IMR-90 (cell line): ENCODE results near the gene MEIKIN. TPM values are rescaled to one million over a fixed set of nuclear protein-coding genes. Genes with fewer than 3 reads are reported as not detected.

Experiments used
- ATAC-seq: fragments of 200-7000 bp; cut with Tn5 transposase; 2 replicates; pipeline ENCODE4 v1.9.1; 2020; ENCODE audit warnings: low read depth, mild to moderate bottlenecking, moderate library complexity
- BruUV-seq: library from RNA; stranded (reverse); fragments of 400-500 nt; replicated peaks from 2 replicates; lab custom pipeline; 2021; lab: Mats Ljungman, UMichigan
- CTCF ChIA-PET: fragments of 300-600 bp; formaldehyde crosslinking; extraction: SDS; loops from one replicate; lab custom pipeline; 2021; ENCODE audit warnings: antibody characterized with exemption; lab: Yijun Ruan, JAX
- POLR2A ChIA-PET: fragments of 300-600 bp; sonication (Branson Sonifier 250); formaldehyde crosslinking; loops from one replicate; lab custom pipeline; 2022; ENCODE audit warnings: antibody characterized with exemption; ENCODE audit not compliant: unreplicated experiment; lab: Charles Lee
- DNase-seq: peaks from one replicate; pipeline ENCODE4 v3.0.0; 2013
- H2AFZ ChIP-seq: replicated peaks from 2 replicates; pipeline ENCODE3; 2013; ENCODE audit warnings: low read length, mild to moderate bottlenecking; ENCODE audit not compliant: poor library complexity
- H2AK5ac ChIP-seq: 2 replicates; pipeline ENCODE4 v1.6.1; 2013; ENCODE audit warnings: low read depth, low read length, inconsistent platforms
- H2AK9ac ChIP-seq: replicated peaks from 2 replicates; pipeline ENCODE3; 2013; ENCODE audit warnings: mild to moderate bottlenecking, low read depth, low read length, moderate library complexity; ENCODE audit not compliant: poor library complexity
- H2BK120ac ChIP-seq: 2 replicates; pipeline ENCODE4 v1.6.1; 2013; ENCODE audit warnings: low read depth, low read length, inconsistent platforms
- H2BK15ac ChIP-seq: 3 replicates; pipeline ENCODE4 v1.6.1; 2013; ENCODE audit warnings: low read depth, low read length, inconsistent platforms
- H2BK20ac ChIP-seq: 2 replicates; pipeline ENCODE4 v1.6.1; 2013; ENCODE audit warnings: low read depth, mild to moderate bottlenecking, inconsistent platforms, low read length, moderate library complexity
- H2BK5ac ChIP-seq: 2 replicates; pipeline ENCODE4 v1.6.1; 2013; ENCODE audit warnings: mild to moderate bottlenecking, low read depth, low read length, inconsistent platforms; ENCODE audit not compliant: poor library complexity, severe bottlenecking
- H3K14ac ChIP-seq: replicated peaks from 2 replicates; pipeline ENCODE4 v1.6.1; 2013; ENCODE audit warnings: low read depth, low read length, inconsistent platforms
- H3K18ac ChIP-seq: 2 replicates; pipeline ENCODE4 v1.6.1; 2013; ENCODE audit warnings: low read depth, low read length, control low read depth
- H3K23ac ChIP-seq: 2 replicates; pipeline ENCODE4 v1.6.1; 2013; ENCODE audit warnings: low read depth, low read length, inconsistent platforms
- H3K27ac ChIP-seq: 2 replicates; pipeline ENCODE4 v1.5.1; 2013; ENCODE audit warnings: mild to moderate bottlenecking, control low read depth, low read length; ENCODE audit not compliant: insufficient read depth
- H3K27me3 ChIP-seq: 2 replicates; pipeline ENCODE4 v1.6.1; 2013; ENCODE audit warnings: low read length; ENCODE audit not compliant: control insufficient read depth, insufficient read depth
- H3K36me3 ChIP-seq: 2 replicates; pipeline ENCODE4 v1.6.1; 2013; ENCODE audit warnings: low read length, mixed read lengths; ENCODE audit not compliant: control insufficient read depth, insufficient read depth
- H3K4ac ChIP-seq: 2 replicates; pipeline ENCODE4 v1.6.1; 2013; ENCODE audit warnings: low read depth, low read length, inconsistent platforms
- H3K4me1 ChIP-seq: 2 replicates; pipeline ENCODE4 v1.6.1; 2013; ENCODE audit warnings: low read length, mixed read lengths; ENCODE audit not compliant: control insufficient read depth, insufficient read depth
- H3K4me2 ChIP-seq: 2 replicates; pipeline ENCODE4 v1.6.1; 2013; ENCODE audit warnings: low read depth, mild to moderate bottlenecking, control low read depth, low read length, moderate library complexity
- H3K4me3 ChIP-seq: 2 replicates; pipeline ENCODE4 v1.5.1; 2013; ENCODE audit warnings: low read depth, mild to moderate bottlenecking, control low read depth, low read length, moderate library complexity; ENCODE audit not compliant: insufficient read depth
- H3K56ac ChIP-seq: 2 replicates; pipeline ENCODE4 v1.6.1; 2013; ENCODE audit warnings: low read length, inconsistent platforms; ENCODE audit not compliant: insufficient read depth; ENCODE audit errors: extremely low read depth
- H3K79me1 ChIP-seq, 2 experiments: 2 replicates each; pipeline ENCODE4 v1.6.1; 2013; ENCODE audit warnings: low read length in 2 of 2, inconsistent platforms in 1 of 2, low read depth in 1 of 2
- H3K9ac ChIP-seq: 2 replicates; pipeline ENCODE4 v1.6.1; 2013; ENCODE audit warnings: low read depth, low read length, control low read depth
- H3K9me1 ChIP-seq: 2 replicates; pipeline ENCODE4 v1.6.1; 2013; ENCODE audit warnings: low read length, inconsistent platforms; ENCODE audit not compliant: insufficient read depth
- H3K9me3 ChIP-seq: 2 replicates; pipeline ENCODE4 v1.6.1; 2013; ENCODE audit warnings: low read length; ENCODE audit not compliant: control insufficient read depth, insufficient read depth
- H4K20me1 ChIP-seq: 2 replicates; pipeline ENCODE4 v1.6.1; 2013; ENCODE audit warnings: low read length, inconsistent platforms; ENCODE audit not compliant: insufficient read depth
- H4K5ac ChIP-seq: 2 replicates; pipeline ENCODE4 v1.6.1; 2013; ENCODE audit warnings: mild to moderate bottlenecking, low read depth, low read length, control low read depth
- H4K8ac ChIP-seq, 2 experiments: 2 replicates each; pipeline ENCODE4 v1.6.1; 2013; ENCODE audit warnings: low read depth in 2 of 2, low read length in 2 of 2, control low read depth in 1 of 2, inconsistent platforms in 1 of 2
- H4K91ac ChIP-seq: 2 replicates; pipeline ENCODE4 v1.6.1; 2013; ENCODE audit warnings: low read depth, low read length, inconsistent platforms; ENCODE audit not compliant: insufficient read depth
- CEBPB ChIP-seq: IDR thresholded peaks from 2 replicates; pipeline ENCODE4 v1.6.1; 2012; ENCODE audit warnings: low read depth, low read length, improper control_type of control experiment
- MAFK ChIP-seq: IDR thresholded peaks from 2 replicates; pipeline ENCODE4 v1.6.1; 2012; ENCODE audit warnings: low read depth, low read length, improper control_type of control experiment
- MAZ ChIP-seq: IDR thresholded peaks from 2 replicates; pipeline ENCODE4 v1.6.1; 2012; ENCODE audit warnings: low read depth, mild to moderate bottlenecking, low read length, improper control_type of control experiment, moderate library complexity, borderline replicate concordance
- NFE2L2 ChIP-seq: fragments of 150-350 bp; IDR thresholded peaks from 2 replicates; pipeline ENCODE4 v1.6.1; 2016; ENCODE audit warnings: low read depth, mild to moderate bottlenecking, low read length
- POLR2A ChIP-seq: IDR thresholded peaks from 2 replicates; pipeline ENCODE4 v1.6.1; 2012; ENCODE audit warnings: mild to moderate bottlenecking, low read depth, low read length
- RCOR1 ChIP-seq: IDR thresholded peaks from 2 replicates; pipeline ENCODE4 v1.6.1; 2012; ENCODE audit warnings: mild to moderate bottlenecking, low read length, improper control_type of control experiment; ENCODE audit not compliant: insufficient replicate concordance
- WGBS, 2 experiments: methylation state at CpG; one replicate each; pipeline versions ENCODE4 v1.1.5 to v1.1.7; 2013; ENCODE audit warnings: missing lambda C conversion rate in 2 of 2; ENCODE audit not compliant: insufficient read length in 1 of 2; ENCODE audit errors: extremely low coverage in 2 of 2; 5-methylcytosine and 5-hydroxymethylcytosine counted together
- dilution Hi-C: fragments of 300-500 bp; cut with HindIII; formaldehyde crosslinking; loops from one replicate; pipeline ENCODE4 v1.14.3; 2018; ENCODE audit warnings: low sequenced_read_pairs; ENCODE audit not compliant: unreplicated experiment
- in situ Hi-C: fragments of 300-500 bp; cut with MboI; formaldehyde crosslinking; loops from 3 replicates; pipeline ENCODE4 v1.14.3; 2019; ENCODE audit warnings: low sequenced_read_pairs, inconsistent platforms, mixed read lengths
- intact Hi-C: fragments of 100-400 bp; cut with micrococcal nuclease; formaldehyde crosslinking; loops from 2 replicates; pipeline ENCODE4 v1.10.0; 2022
- polyA plus RNA-seq, 3 experiments: library from polyadenylated mRNA; depleted of rRNA; stranded (reverse); fragments of >200 nt; gene quantifications; 2 replicates each; pipeline ENCODE4 v1.2.3, GENCODE V29; 2012; ENCODE audit warnings: low replicate concordance in 1 of 3
- total RNA-seq: library from RNA; depleted of rRNA; stranded (reverse); fragments of >200 nt; gene quantifications from 2 replicates; pipeline ENCODE4 v1.2.3, GENCODE V29; 2012
- TF ChIP-seq, protein P1 (sequence below): conservative IDR thresholded peaks from 2 replicates; pipeline ENCODE4 v1.5.1; 2012; ENCODE audit warnings: mild to moderate bottlenecking, low read depth, low read length, improper control_type of control experiment

Gene MEIKIN
- total and polyA plus RNA-seq, 2 of the 4 experiments (the other 2 are of a cell fraction): not detected

GRCh38 chr5:131959136-131959535, 13.7 kb upstream of the MEIKIN start:
- Histone ChIP-seq H3K56ac (no peak overlapping the region), H2AK5ac (no peak overlapping the region), H3K79me1 (no peaks in the 10 kb centered on the region), H3K4me3 (no peak overlapping the region), H2BK5ac (no peak overlapping the region), H3K18ac (no peak overlapping the region), H2BK120ac (no peak overlapping the region), H4K5ac (no peak overlapping the region), H3K9me1 (no peaks in the 10 kb centered on the region), H2BK15ac (no peak overlapping the region), H2AK9ac (no peak overlapping the region), H2BK20ac (no peak overlapping the region), H4K20me1 (no peaks in the 10 kb centered on the region), H3K27me3 (peaks cover 2% of the 10 kb centered on the region), H4K8ac (no peak overlapping the region), H3K4me2 (no peak overlapping the region), H2AFZ (no peak overlapping the region), H3K9me3 (no peaks in the 10 kb centered on the region), H3K9ac (no peak overlapping the region), H3K23ac (no peak overlapping the region), H3K27ac (no peak overlapping the region), H3K4ac (no peak overlapping the region), H3K14ac (no peak overlapping the region), H3K36me3 (no peaks in the 10 kb centered on the region), H3K4me1 (no peaks in the 10 kb centered on the region), H4K91ac (no peak overlapping the region)
- ATAC-seq: no peak
- in situ Hi-C loops: no loop called here
- intact Hi-C loops: no loop called here
- TF ChIP-seq, protein P1, sequence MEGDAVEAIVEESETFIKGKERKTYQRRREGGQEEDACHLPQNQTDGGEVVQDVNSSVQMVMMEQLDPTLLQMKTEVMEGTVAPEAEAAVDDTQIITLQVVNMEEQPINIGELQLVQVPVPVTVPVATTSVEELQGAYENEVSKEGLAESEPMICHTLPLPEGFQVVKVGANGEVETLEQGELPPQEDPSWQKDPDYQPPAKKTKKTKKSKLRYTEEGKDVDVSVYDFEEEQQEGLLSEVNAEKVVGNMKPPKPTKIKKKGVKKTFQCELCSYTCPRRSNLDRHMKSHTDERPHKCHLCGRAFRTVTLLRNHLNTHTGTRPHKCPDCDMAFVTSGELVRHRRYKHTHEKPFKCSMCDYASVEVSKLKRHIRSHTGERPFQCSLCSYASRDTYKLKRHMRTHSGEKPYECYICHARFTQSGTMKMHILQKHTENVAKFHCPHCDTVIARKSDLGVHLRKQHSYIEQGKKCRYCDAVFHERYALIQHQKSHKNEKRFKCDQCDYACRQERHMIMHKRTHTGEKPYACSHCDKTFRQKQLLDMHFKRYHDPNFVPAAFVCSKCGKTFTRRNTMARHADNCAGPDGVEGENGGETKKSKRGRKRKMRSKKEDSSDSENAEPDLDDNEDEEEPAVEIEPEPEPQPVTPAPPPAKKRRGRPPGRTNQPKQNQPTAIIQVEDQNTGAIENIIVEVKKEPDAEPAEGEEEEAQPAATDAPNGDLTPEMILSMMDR: no peak
- TF ChIP-seq MAFK (no peak), MAZ (no peak), RCOR1 (no peak), NFE2L2 (no peak), POLR2A (no peak), CEBPB (no peak)
- POLR2A ChIA-PET: no interaction called here
- no peak for DNase-seq
- CTCF ChIA-PET: no interaction called here
- 75% methylated on average over 3 of the region's 5 CpGs; no CpG with 5 or more reads in 1 of the 2 experiments for WGBS, 2 experiments
- BruUV-seq: no TSS peak
- dilution Hi-C loops: no loop called here
